UCSD-AML1 (cell line): ENCODE data around the gene KDM6B.

Source experiments
- DNase-seq: peaks from one replicate; lab custom pipeline; 2025; ENCODE audit not compliant: unreplicated experiment; lab: John Stamatoyannopoulos, UW

Gene KDM6B

DNA sequence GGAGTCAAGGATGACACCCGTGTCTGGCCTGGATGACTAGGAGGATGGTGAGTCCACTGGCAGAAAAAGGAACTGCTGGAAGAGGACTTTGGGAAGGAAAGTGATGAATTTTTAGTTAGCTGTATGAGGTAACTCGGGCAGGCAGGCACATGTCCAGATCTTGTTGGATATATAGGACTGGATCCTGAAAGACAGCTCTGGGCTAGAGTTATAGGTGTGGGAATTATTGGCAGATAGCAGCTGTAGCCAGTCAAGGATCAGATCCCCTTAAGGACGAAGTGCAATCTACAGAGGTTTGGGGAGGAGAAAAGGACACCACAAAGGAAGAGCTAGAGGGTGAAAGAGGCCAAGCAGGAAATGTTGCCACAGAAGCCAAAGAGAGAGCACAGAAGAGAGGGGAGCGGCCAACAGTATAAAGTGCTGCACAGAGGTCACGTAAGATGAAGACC is 33.9 kb downstream of the KDM6B start:
- DNase-seq, result no peak

GRCh38 chr17:7873051-7873450 is 39.0 kb downstream of the KDM6B start:
- DNase-seq, result no peak

DNA sequence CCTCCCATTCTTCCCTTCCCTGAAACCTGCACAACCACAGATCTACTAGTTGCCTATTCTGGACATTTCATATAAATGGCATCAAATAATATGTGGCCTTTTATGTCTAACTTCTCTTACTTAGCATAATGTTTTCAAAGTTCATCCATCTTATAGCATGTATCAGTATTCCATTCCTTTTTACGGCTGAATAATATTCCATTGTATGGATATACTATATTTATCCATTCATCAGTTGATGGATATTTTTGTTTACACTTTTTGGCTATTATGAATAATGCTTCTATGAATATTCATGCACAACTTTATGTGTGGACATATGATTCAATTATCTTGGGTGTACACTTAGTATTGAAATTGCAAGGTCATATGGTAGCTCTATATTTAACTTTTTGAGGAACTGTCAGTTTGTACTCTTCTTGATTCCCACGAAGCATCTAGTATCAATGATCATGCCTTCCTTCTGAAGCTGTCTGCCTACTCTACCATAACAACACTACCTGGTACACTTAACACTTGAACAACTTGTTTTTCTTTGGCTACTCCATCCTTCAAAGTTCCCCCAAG is 41.9 kb downstream of the KDM6B start:
- no peak for DNase-seq

- DNase-seq, result no peak
Measured at GRCh38 chr17:7878234-7878633, 44.2 kb downstream of the KDM6B start.

DNA sequence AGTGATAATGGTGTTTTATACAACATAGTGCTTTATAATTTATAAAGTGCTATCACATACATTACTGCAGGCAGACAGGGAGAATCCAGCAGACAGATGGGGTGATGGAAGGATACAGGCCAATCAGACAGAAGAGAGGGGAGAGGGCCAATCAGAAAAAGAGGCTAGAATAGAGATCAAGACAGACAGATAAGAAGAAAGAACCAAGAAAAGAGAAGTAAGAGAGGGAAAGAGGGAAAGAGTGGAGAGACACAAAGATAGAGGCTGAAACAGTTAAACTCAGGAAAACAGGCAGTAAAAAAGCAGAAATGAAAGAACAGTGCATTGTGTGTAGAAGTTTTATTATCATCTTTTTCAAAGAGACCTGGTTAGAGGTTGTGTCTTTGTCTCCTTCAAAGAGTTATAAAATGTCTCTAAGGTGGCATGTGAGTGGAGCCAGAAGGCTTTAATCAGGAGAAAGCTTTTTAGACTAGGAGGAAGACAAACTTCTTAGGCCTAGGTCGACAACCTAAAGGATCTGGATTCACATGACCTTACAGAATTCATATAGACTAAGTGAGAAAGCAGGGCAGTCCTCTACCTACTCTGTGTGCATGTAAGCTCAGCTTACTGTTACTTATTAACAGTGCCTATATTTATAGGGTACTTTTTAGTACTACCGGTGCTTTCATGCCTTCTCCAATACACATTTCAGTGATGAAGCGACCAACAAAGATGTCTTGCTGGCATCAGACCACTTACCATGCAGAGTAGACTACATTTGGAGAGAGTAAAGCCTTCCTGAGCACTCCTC is 46.3 kb downstream of the KDM6B start:
- DNase-seq, result no peak

DNA sequence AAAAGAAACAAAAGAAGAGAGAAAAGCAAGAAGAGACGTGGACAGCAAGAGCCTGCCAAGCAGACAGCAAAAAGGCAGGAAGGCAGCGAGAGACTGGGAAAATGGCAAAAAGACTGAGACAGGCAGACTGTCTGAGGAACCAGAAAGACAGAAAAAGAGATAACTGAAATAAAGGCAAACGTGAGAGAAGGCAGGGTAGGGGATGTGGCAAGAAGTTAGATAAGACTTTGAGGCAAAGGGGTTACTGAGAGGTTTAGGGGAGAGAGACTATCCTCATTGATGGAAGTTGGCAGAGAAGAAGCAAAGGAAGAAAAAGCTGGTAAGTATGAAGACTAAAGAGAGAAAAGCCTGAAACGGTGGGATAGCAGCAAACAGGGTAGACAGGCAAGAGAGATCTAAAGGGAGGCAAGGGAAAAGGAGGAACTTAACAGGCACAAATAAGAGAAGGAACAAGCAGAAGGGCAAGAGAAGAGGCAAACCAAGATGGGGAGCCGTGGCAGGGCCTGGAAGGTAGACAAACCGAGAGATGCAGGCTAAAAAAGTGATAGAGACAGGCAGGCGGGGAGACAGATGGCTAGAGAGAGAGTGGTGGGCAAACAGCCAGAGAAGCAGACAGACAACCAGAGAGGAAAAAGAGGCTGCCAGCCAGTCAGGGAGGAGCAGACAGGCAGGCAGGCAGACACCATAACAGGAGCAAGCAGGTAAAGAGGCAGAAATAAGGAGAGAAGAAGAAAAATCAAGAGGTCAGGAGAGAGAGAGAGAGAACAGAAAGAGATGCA is 47.4 kb downstream of the KDM6B start:
- no peak for DNase-seq

DNA sequence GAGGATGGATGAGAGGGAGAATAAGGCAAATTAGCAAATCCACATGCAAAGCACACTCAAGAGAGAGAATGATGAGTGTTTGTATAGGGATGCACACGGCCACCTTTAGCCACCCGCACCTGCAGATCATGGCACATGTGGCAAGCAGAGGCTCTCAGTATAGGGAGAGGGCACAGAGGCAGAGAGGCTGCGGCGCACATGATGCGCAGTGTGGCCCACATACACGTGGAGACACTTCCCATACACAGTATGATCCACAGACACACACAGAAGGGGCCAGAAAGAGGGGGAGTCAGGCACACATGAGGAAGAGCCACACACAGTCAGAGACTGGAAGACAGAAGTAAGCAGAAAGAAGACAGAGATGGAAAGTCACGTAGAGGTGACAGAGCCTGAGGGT is 48.1 kb downstream of the KDM6B start:
- DNase-seq, result no peak

- no peak for DNase-seq
Measured at GRCh38 chr17:7882629-7883028, 48.6 kb downstream of the KDM6B start.
